MCF 10A (cell line): ENCODE results near the gene SRGAP3. TPM values are rescaled to one million over a fixed set of nuclear protein-coding genes. Genes with fewer than 3 reads are reported as not detected.
A peak's percentile ranks its signal among the peaks of the same experiment; 100 is the strongest.

ENCODE experiments used
- BruUV-seq: library from RNA; stranded (reverse); fragments of 400-500 nt; replicated peaks from 2 replicates; lab custom pipeline; 2021; lab: Mats Ljungman, UMichigan
- CTCF ChIA-PET: fragments of 300-600 bp; sonication (Branson Sonifier 250); formaldehyde crosslinking; extraction: SDS; loops from one replicate; lab custom pipeline; 2021; ENCODE audit warnings: antibody characterized with exemption, inconsistent platforms; lab: Yijun Ruan, JAX
- POLR2A ChIA-PET: fragments of 300-600, 350-650 bp; sonication (Branson Sonifier 250); formaldehyde crosslinking; extraction: SDS; loops from one replicate; lab custom pipeline; 2020; ENCODE audit warnings: antibody characterized with exemption, inconsistent platforms; lab: Yijun Ruan, JAX
- DNase-seq: peaks from one replicate; pipeline ENCODE4 v3.0.0-alpha.2; 2018; ENCODE audit not compliant: unreplicated experiment
- H3K27ac Mint-ChIP-seq: one replicate; pipeline ENCODE4 v1.8.0; 2022; ENCODE audit warnings: mild to moderate bottlenecking, low read depth, mixed read lengths; ENCODE audit not compliant: unreplicated experiment
- H3K27me3 Mint-ChIP-seq: one replicate; pipeline ENCODE4 v1.8.0; 2022; ENCODE audit warnings: mixed read lengths; ENCODE audit not compliant: insufficient read depth, unreplicated experiment
- H3K36me3 Mint-ChIP-seq: one replicate; pipeline ENCODE4 v1.8.0; 2022; ENCODE audit warnings: mild to moderate bottlenecking, moderate library complexity, mixed read lengths; ENCODE audit not compliant: insufficient read depth, unreplicated experiment
- H3K4me1 Mint-ChIP-seq: one replicate; pipeline ENCODE4 v1.8.0; 2022; ENCODE audit warnings: mixed read lengths; ENCODE audit not compliant: insufficient read depth, unreplicated experiment
- H3K4me3 Mint-ChIP-seq: one replicate; pipeline ENCODE4 v1.8.0; 2022; ENCODE audit warnings: mild to moderate bottlenecking, moderate library complexity, mixed read lengths; ENCODE audit not compliant: unreplicated experiment
- H3K9me3 Mint-ChIP-seq: one replicate; pipeline ENCODE4 v1.8.0; 2022; ENCODE audit warnings: mixed read lengths; ENCODE audit not compliant: unreplicated experiment
- CTCF ChIP-seq: fragments of 200-600 bp; IDR thresholded peaks from one replicate; pipeline ENCODE4 v1.8.0; 2022; ENCODE audit warnings: antibody characterized with exemption, mild to moderate bottlenecking; ENCODE audit not compliant: unreplicated experiment
- intact Hi-C: fragments of 100-400 bp; cut with micrococcal nuclease; formaldehyde crosslinking; loops from 2 replicates; pipeline ENCODE4 v1.14.1; 2022
- total RNA-seq: library from RNA; stranded (reverse); gene quantifications from 2 replicates; pipeline ENCODE4 v1.2.3, GENCODE V29; 2022

SRGAP3 gene
- total RNA-seq, 1 experiment from 2014 or later = 19.8 TPM

- BruUV-seq = no TSS peak
- CTCF ChIA-PET = interaction anchor here (0.7 to 13.4 kb wide), 3 partner anchors 29 to 1773 kb away, joined by 3 to 200 read pairs (median 5); no protein-coding TSS in a partner anchor
- intact Hi-C loops = no loop called here
- Mint-ChIP-seq H3K4me3 (no peak overlapping the region), H3K9me3 (no peaks in the 10 kb centered on the region), H3K27ac (no peak overlapping the region), H3K36me3 (peaks cover 7% of the 10 kb centered on the region), H3K27me3 (peaks cover 10% of the 10 kb centered on the region), H3K4me1 (peaks cover 26% of the 10 kb centered on the region)
- DNase-seq = no peak
- no peak for TF ChIP-seq CTCF
- POLR2A ChIA-PET = no interaction called here
These were observed 281.9 kb downstream of the SRGAP3 start for GRCh38 chr3:8967553-8967952.

- BruUV-seq = no TSS peak
- CTCF ChIA-PET = interaction anchor here (0.5 to 13.4 kb wide), 6 partner anchors 28 to 335 kb away, joined by 3 to 200 read pairs (median 3); no protein-coding TSS in a partner anchor
These were observed 282.6 kb downstream of the SRGAP3 start for GRCh38 chr3:8966820-8967348.

GRCh38 chr3:8966150-8966819 lies 283.2 kb downstream of the SRGAP3 start:
- peak overlapping the region; percentile 16 for H3K27ac Mint-ChIP-seq
- no peak overlapping the region for H3K4me3 Mint-ChIP-seq
- peaks cover 10% of the 10 kb centered on the region for H3K27me3 Mint-ChIP-seq
- no peak for TF ChIP-seq CTCF
- DNase-seq = no peak
- no TSS peak for BruUV-seq
- intact Hi-C loops = no loop called here
- ChIA-PET CTCF (interaction anchor here (0.6 to 13.4 kb wide), 9 partner anchors 28 to 405 kb away, joined by 3 to 200 read pairs (median 3); no protein-coding TSS in a partner anchor), POLR2A (interaction anchor here (1.4 kb wide), 1 partner anchor 336 kb away, joined by 3 read pairs; no protein-coding TSS in a partner anchor)
- no peaks in the 10 kb centered on the region for H3K9me3 Mint-ChIP-seq
- peaks cover 7% of the 10 kb centered on the region for H3K36me3 Mint-ChIP-seq
- peaks cover 39% of the 10 kb centered on the region for H3K4me1 Mint-ChIP-seq

More at GRCh38 chr3:8966820-8967348, 282.6 kb downstream of the SRGAP3 start:
- Mint-ChIP-seq H3K4me3 (no peak overlapping the region), H3K27me3 (peaks cover 10% of the 10 kb centered on the region), H3K4me1 (peaks cover 33% of the 10 kb centered on the region), H3K27ac (no peak overlapping the region), H3K9me3 (no peaks in the 10 kb centered on the region), H3K36me3 (peaks cover 7% of the 10 kb centered on the region)
- POLR2A ChIA-PET = no interaction called here
- intact Hi-C loops = no loop called here
- no peak for DNase-seq
- no peak for TF ChIP-seq CTCF
